22Rv1 (cell line): ENCODE data around the gene KCNIP1.

Experiments
- CTCF ChIP-seq: fragments of 450-650 bp; IDR thresholded peaks from 2 replicates; pipeline ENCODE4 v1.5.1; 2017; ENCODE audit warnings: mild to moderate bottlenecking
- ZFX ChIP-seq: fragments of 450-650 bp; IDR thresholded peaks from 2 replicates; pipeline ENCODE4 v1.6.1; 2017; ENCODE audit warnings: antibody characterized with exemption, borderline replicate concordance

- no peak for TF ChIP-seq CTCF
- TF ChIP-seq ZFX: no peak
These were observed 191.1 kb downstream of the KCNIP1 start for GRCh38 chr5:170694911-170695310.
